DMS53 treated with DMSO at 0.1 percent for 48 hours (cell line): ENCODE data around the gene SV2A.
"Not testable (repeated sequence)": the region's sequence is repeated elsewhere in the genome, so short reads cannot be mapped to it uniquely, and the experiment has no call there.

Source experiments
- DNase-seq: peaks from one replicate; lab custom pipeline; 2025; ENCODE audit not compliant: unreplicated experiment; lab: John Stamatoyannopoulos, UW

The SV2A gene

GRCh38 chr1:149917571-149918144 lies at the start of gene SV2A:
TSS of gene SV2A (minus strand) at chr1:149917844. CDS start at chr1:149913840, 4,004 bp downstream.
- DNase-seq = peak; percentile 58

GRCh38 chr1:149967041-149967440 lies 49.4 kb upstream of the SV2A start:
- DNase-seq = no peak

GRCh38 chr1:149966405-149966804 lies 48.8 kb upstream of the SV2A start:
- DNase-seq = no peak

GRCh38 chr1:149965440-149965839 lies 47.8 kb upstream of the SV2A start:
- DNase-seq = no peak

GRCh38 chr1:149963358-149963757 lies 45.7 kb upstream of the SV2A start:
- no peak for DNase-seq

GRCh38 chr1:149962736-149963135 lies 45.1 kb upstream of the SV2A start:
- no peak for DNase-seq

- DNase-seq = peak; percentile 71
Observed at GRCh38 chr1:149962039-149962647, 44.5 kb upstream of the SV2A start.

GRCh38 chr1:149957548-149957947 lies 39.9 kb upstream of the SV2A start:
- not testable (repeated sequence) for DNase-seq

GRCh38 chr1:149949911-149950310 lies 32.3 kb upstream of the SV2A start:
- no peak for DNase-seq

GRCh38 chr1:149945206-149945605 lies 27.6 kb upstream of the SV2A start:
- DNase-seq = no peak

GRCh38 chr1:149942885-149943284 lies 25.2 kb upstream of the SV2A start:
- no peak for DNase-seq

GRCh38 chr1:149942207-149942606 lies 24.6 kb upstream of the SV2A start:
- DNase-seq = no peak

GRCh38 chr1:149940427-149940826 lies 22.8 kb upstream of the SV2A start:
- DNase-seq = no peak

GRCh38 chr1:149938668-149939003 lies 21.0 kb upstream of the SV2A start:
- DNase-seq = not testable (repeated sequence)

- DNase-seq = no peak
Observed at GRCh38 chr1:149937759-149938158, 20.1 kb upstream of the SV2A start.

GRCh38 chr1:149936992-149937705 lies 19.5 kb upstream of the SV2A start:
- DNase-seq = peak; percentile 57

- peak; percentile 33 for DNase-seq
Observed at GRCh38 chr1:149936170-149936991, 18.7 kb upstream of the SV2A start, which contains the start of gene MTMR11. TSS of gene MTMR11 (minus strand) at chr1:149936879. CDS start at chr1:149936647, 232 bp downstream.

GRCh38 chr1:149934356-149934755 lies 16.7 kb upstream of the SV2A start:
- DNase-seq = no peak

GRCh38 chr1:149933208-149933607 lies 15.6 kb upstream of the SV2A start:
- no peak for DNase-seq

- no peak for DNase-seq
Observed at GRCh38 chr1:149932474-149932873, 14.8 kb upstream of the SV2A start.

GRCh38 chr1:149931212-149931790 lies 13.7 kb upstream of the SV2A start:
- no peak for DNase-seq
